PFSK-1 (cell line): Measurements from ENCODE around the gene DHRSX. TPM values are rescaled to one million over a fixed set of nuclear protein-coding genes. Genes with fewer than 3 reads are reported as not detected.
A peak's percentile ranks its signal among the peaks of the same experiment; 100 is the strongest.

Experiments
- FOXP2 ChIP-seq: optimal IDR thresholded peaks from 2 replicates; pipeline ENCODE3; 2011; ENCODE audit warnings: borderline replicate concordance, control low read depth, inconsistent platforms; ENCODE audit not compliant: insufficient read depth; ENCODE audit errors: extremely low read length, extremely low read depth
- POLR2AphosphoS5 ChIP-seq: IDR thresholded peaks from 2 replicates; pipeline ENCODE4 v1.6.1; 2012; ENCODE audit warnings: low read depth, mild to moderate bottlenecking, control low read depth, low read length, moderate library complexity
- SIN3A ChIP-seq: IDR thresholded peaks from 2 replicates; pipeline ENCODE4 v1.6.1; 2012; ENCODE audit warnings: mild to moderate bottlenecking, low read length, moderate library complexity, borderline replicate concordance; ENCODE audit not compliant: insufficient read depth
- TAF1 ChIP-seq: IDR thresholded peaks from 2 replicates; pipeline ENCODE4 v1.6.1; 2012; ENCODE audit warnings: low read length, control low read depth, borderline replicate concordance; ENCODE audit not compliant: insufficient read depth
- polyA plus RNA-seq: library from polyadenylated mRNA; unstranded; fragments of >200 nt; gene quantifications from one replicate; pipeline ENCODE4 v1.2.1, GENCODE V29; 2012; ENCODE audit warnings: low read depth, missing spikeins; ENCODE audit not compliant: insufficient read length
- TF ChIP-seq, protein P1 (sequence below), 2 experiments: IDR thresholded peaks; 2 replicates each; pipeline versions ENCODE4 v1.6.1 to v1.8.0; 2011 to 2012; ENCODE audit warnings: low read depth in 2 of 2, low read length in 2 of 2, control low read depth in 1 of 2, inconsistent platforms in 1 of 2, mild to moderate bottlenecking in 1 of 2, moderate library complexity in 1 of 2; ENCODE audit not compliant: insufficient read depth in 1 of 2

The DHRSX gene, protein sequence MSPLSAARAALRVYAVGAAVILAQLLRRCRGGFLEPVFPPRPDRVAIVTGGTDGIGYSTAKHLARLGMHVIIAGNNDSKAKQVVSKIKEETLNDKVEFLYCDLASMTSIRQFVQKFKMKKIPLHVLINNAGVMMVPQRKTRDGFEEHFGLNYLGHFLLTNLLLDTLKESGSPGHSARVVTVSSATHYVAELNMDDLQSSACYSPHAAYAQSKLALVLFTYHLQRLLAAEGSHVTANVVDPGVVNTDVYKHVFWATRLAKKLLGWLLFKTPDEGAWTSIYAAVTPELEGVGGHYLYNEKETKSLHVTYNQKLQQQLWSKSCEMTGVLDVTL
- 46.3 TPM for polyA plus RNA-seq

DNA sequence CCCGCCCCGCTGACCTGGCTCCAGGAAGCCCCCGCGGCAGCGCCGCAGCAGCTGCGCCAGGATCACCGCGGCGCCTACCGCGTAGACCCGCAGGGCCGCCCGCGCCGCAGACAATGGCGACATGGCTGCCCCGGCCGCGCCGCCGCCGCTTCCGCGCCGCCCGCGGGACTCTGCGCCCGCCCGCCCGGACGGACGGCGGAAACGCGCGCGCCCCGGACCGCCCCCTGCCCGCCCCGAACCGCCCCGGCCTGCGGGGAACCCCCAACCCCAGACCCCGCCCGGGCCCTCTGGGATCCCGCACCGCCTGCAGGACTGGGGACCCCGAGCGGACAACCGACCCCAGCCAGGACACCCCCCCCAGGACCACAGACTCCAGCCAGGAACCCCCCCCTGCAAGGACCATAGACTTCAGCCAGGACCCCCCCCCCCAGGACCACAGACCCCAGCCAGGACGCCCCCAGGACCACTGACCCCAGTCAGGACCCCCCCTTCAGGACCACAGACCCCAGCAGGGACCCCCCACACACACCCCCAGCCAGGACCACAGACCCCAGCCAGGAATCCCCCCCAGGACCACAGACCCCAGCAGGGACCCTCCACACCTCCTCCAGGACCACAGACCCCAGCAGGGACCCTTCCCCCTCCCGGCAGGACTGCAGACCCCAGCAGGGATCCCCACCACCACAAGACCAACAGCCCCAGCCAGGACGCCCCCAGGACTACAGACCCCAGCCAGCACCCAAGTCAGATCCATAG is at the start of gene DHRSX, which contains the start of gene ZBED1:
TSS of gene DHRSX (minus strand) at position 174 of the 756 bp plus-strand sequence. CDS start at position 123, 51 bp downstream.
TSS of gene ZBED1 (minus strand) at position 174 of the 756 bp plus-strand sequence. CDS start 10,257 bp downstream, outside the sequence.
- TF ChIP-seq SIN3A (no peak), TAF1 (peak; percentile 53; the same call in 1 of the 2 replicates), FOXP2 (no peak), POLR2AphosphoS5 (no peak)
- TF ChIP-seq, protein P1, sequence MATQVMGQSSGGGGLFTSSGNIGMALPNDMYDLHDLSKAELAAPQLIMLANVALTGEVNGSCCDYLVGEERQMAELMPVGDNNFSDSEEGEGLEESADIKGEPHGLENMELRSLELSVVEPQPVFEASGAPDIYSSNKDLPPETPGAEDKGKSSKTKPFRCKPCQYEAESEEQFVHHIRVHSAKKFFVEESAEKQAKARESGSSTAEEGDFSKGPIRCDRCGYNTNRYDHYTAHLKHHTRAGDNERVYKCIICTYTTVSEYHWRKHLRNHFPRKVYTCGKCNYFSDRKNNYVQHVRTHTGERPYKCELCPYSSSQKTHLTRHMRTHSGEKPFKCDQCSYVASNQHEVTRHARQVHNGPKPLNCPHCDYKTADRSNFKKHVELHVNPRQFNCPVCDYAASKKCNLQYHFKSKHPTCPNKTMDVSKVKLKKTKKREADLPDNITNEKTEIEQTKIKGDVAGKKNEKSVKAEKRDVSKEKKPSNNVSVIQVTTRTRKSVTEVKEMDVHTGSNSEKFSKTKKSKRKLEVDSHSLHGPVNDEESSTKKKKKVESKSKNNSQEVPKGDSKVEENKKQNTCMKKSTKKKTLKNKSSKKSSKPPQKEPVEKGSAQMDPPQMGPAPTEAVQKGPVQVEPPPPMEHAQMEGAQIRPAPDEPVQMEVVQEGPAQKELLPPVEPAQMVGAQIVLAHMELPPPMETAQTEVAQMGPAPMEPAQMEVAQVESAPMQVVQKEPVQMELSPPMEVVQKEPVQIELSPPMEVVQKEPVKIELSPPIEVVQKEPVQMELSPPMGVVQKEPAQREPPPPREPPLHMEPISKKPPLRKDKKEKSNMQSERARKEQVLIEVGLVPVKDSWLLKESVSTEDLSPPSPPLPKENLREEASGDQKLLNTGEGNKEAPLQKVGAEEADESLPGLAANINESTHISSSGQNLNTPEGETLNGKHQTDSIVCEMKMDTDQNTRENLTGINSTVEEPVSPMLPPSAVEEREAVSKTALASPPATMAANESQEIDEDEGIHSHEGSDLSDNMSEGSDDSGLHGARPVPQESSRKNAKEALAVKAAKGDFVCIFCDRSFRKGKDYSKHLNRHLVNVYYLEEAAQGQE (IDR thresholded peaks at IDR 0.05; ENCODE audit: insufficient read depth in 1 of 2, low read depth in 2 of 2, low read length in 2 of 2) = no peak

DNA sequence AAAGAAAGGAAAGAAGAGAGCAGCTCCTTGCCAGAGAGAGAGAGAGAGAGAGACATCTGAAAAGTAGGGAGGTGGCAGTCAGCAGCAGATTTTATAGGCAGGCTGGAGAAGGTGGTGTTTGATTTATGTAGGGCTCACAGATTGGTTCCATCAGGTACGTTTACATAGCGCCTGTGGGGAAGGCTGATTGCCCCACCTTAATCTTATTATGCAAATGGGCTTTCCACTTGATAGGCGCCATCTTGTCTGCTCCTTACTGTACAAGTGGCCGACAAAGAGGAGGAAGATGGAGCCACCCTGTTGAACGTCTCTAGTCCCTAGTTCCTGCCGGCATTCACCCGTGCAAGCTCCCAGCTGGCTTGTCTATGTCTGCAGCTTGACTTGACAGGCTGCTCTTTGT is 49.1 kb upstream of the DHRSX start:
- no peak for TF ChIP-seq POLR2AphosphoS5
- TF ChIP-seq SIN3A = no peak
- TF ChIP-seq FOXP2 = no peak
- TF ChIP-seq TAF1 = no peak
- TF ChIP-seq, protein P1 (IDR thresholded peaks at IDR 0.05; ENCODE audit: insufficient read depth in 1 of 2, low read depth in 2 of 2, low read length in 2 of 2) = no peak

DNA sequence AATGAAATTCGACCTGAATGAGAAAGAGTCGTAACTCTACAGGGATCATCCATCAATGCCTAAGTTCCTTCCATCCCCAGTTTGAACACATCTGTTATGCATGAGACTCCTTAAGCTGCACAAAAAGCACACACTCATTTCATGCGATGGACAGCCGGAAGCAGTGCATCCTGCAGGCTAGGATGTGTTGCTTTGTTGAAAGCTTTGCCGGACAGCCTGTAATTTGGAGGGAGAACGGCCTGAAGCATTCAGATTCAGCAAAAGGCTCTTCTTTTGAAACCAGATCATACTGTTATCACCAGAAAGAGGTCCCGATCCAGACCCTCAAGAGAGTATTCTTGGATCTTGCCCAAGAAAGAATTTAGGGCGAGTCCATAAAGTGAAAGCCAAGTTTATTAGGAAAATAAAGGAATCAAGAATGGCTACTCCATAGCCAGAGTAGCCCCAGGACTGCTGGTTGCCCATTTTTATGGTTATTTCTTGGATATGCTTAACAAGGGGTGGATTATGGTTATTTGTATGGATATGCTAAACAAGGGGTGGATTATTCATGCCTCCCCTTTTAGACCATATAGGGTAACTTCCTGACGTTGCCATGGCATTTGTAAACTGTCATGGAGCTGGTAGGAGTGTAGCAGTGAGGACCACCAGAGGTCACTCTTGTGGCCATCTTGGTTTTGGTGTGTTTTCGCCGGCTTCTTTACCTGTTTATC is 48.1 kb upstream of the DHRSX start:
- TF ChIP-seq, protein P1 (IDR thresholded peaks at IDR 0.05; ENCODE audit: insufficient read depth in 1 of 2, low read depth in 2 of 2, low read length in 2 of 2) = no peak
- TF ChIP-seq FOXP2 (no peak), SIN3A (no peak), POLR2AphosphoS5 (no peak), TAF1 (no peak)

DNA sequence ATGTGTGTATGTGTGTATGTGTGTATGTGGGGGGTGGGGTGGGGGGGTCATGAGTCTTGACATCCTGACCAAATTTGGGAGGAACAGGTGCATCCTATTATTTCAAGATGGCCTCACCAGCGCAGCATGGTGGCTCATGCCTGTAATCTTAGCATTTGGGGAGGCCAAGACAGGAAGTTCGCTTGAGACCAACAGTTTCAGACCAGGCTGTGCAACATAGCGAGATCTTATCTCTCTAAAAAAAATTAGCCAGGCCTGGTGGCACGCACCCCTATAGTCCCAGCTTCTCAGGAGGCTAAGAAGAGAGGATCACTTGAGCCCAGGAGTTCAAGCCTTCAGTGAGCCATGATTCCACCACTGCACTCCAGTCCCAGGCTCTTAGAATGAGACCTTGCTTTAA is 47.0 kb upstream of the DHRSX start:
- TF ChIP-seq, protein P1 (IDR thresholded peaks at IDR 0.05; ENCODE audit: insufficient read depth in 1 of 2, low read depth in 2 of 2, low read length in 2 of 2) = no peak
- TF ChIP-seq SIN3A (no peak), FOXP2 (no peak), POLR2AphosphoS5 (no peak), TAF1 (no peak)
